CD1c-positive myeloid dendritic cell (primary cell): ENCODE results near the gene NCBP2L.

ENCODE experiments used
- DNase-seq: peaks from one replicate; pipeline ENCODE4 v3.0.0-alpha.2; 2016; ENCODE audit errors: extremely low spot score

The NCBP2L gene

GRCh38 chrX:107752714-107753113 lies 24.8 kb upstream of the NCBP2L start:
- DNase-seq: no peak

GRCh38 chrX:107753187-107753586 lies 24.3 kb upstream of the NCBP2L start:
- peak; percentile 44 for DNase-seq

- no peak for DNase-seq
Measured at GRCh38 chrX:107755721-107756120, 21.8 kb upstream of the NCBP2L start.

- DNase-seq: no peak
Measured at GRCh38 chrX:107758231-107758766, 19.2 kb upstream of the NCBP2L start.

GRCh38 chrX:107760304-107761077 lies 17.0 kb upstream of the NCBP2L start:
- DNase-seq: no peak

GRCh38 chrX:107763647-107764046 lies 13.9 kb upstream of the NCBP2L start:
- no peak for DNase-seq

GRCh38 chrX:107764845-107765608 lies 12.5 kb upstream of the NCBP2L start:
- no peak for DNase-seq

- no peak for DNase-seq
Measured at GRCh38 chrX:107766470-107767150, 10.9 kb upstream of the NCBP2L start.

- DNase-seq: no peak
Measured at GRCh38 chrX:107768051-107768450, 9.5 kb upstream of the NCBP2L start.

- no peak for DNase-seq
Measured at GRCh38 chrX:107769581-107770317, 7.8 kb upstream of the NCBP2L start.

- no peak for DNase-seq
Measured at GRCh38 chrX:107773206-107773605, 4.3 kb upstream of the NCBP2L start.

- no peak for DNase-seq
Measured at GRCh38 chrX:107773906-107774435, 3.6 kb upstream of the NCBP2L start.

GRCh38 chrX:107775000-107775733 lies 2.4 kb upstream of the NCBP2L start:
- DNase-seq: no peak

- peak; percentile 50 for DNase-seq
Measured at GRCh38 chrX:107775734-107776511, 1.6 kb upstream of the NCBP2L start, which contains the start of gene TSC22D3. Gene TSC22D3, minus strand, starts transcription at chrX:107775787. Its CDS starts 368 bp downstream, at chrX:107775419.

GRCh38 chrX:107776649-107777535 lies 641 bp upstream of the NCBP2L start:
- peak; percentile 89 for DNase-seq

- no peak for DNase-seq
Measured at GRCh38 chrX:107780525-107780924, 3.0 kb downstream of the NCBP2L start.

- no peak for DNase-seq
Measured at GRCh38 chrX:107787827-107788226, 10.3 kb downstream of the NCBP2L start.

GRCh38 chrX:107804427-107804826 lies 26.9 kb downstream of the NCBP2L start:
- no peak for DNase-seq

GRCh38 chrX:107805179-107805578 lies 27.6 kb downstream of the NCBP2L start:
- no peak for DNase-seq
